AG10803 (cell line): ENCODE results near the gene MEMO1.
"Not testable (repeated sequence)": the region's sequence is repeated elsewhere in the genome, so short reads cannot be mapped to it uniquely, and the experiment has no call there.

Experiments used
- DNase-seq: peaks from one replicate; pipeline ENCODE4 v3.0.0; 2010; ENCODE audit warnings: low read depth
- H3K4me3 ChIP-seq: 2 replicates; pipeline ENCODE4 v1.5.1; 2011; ENCODE audit warnings: mild to moderate bottlenecking, low read length, control low read depth
- TF ChIP-seq, protein P1 (sequence below): conservative IDR thresholded peaks from 2 replicates; pipeline ENCODE4 v1.5.1; 2011; ENCODE audit warnings: mild to moderate bottlenecking, low read length, control low read depth, inconsistent platforms

Gene MEMO1

DNA sequence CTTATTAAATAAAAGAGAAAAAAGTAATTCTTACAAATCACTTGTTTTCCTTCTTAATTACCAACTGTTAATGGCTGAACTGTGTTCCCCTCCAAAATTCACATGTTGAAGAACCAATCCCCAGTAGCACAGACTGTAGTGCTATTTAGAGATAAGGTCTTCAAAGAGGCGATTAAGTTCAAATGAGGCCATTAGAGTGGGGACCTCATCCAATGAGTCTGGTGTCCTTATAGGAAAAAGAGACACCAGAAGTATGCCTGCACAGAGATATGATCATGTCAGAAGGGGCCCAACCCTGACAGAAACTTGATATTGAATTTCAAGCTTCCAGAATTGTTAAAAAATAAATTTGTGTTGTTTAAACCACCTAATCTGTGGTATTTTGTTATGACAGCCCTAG lies 89.8 kb downstream of the MEMO1 start:
- TF ChIP-seq, protein P1, sequence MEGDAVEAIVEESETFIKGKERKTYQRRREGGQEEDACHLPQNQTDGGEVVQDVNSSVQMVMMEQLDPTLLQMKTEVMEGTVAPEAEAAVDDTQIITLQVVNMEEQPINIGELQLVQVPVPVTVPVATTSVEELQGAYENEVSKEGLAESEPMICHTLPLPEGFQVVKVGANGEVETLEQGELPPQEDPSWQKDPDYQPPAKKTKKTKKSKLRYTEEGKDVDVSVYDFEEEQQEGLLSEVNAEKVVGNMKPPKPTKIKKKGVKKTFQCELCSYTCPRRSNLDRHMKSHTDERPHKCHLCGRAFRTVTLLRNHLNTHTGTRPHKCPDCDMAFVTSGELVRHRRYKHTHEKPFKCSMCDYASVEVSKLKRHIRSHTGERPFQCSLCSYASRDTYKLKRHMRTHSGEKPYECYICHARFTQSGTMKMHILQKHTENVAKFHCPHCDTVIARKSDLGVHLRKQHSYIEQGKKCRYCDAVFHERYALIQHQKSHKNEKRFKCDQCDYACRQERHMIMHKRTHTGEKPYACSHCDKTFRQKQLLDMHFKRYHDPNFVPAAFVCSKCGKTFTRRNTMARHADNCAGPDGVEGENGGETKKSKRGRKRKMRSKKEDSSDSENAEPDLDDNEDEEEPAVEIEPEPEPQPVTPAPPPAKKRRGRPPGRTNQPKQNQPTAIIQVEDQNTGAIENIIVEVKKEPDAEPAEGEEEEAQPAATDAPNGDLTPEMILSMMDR: no peak
- H3K4me3 ChIP-seq: no peak overlapping the region
- no peak for DNase-seq

DNA sequence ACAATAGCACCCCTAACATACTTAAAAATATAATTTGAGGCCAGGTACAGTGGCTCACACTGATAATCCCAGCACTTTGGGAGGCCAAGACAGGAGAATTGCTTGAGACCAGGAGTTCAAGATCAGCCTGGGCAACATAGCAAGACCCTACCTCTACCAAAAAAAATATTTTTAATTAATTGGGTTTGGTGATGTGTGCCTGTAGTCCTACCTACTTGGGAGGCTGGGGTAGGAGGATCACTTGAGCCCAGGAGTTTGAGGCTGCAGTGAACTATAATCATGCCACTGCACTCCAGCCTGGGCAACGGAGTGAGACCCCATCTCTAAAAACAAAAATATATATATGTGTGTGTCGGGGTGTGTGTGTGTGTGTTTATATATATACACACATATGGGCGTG lies 91.3 kb downstream of the MEMO1 start:
- no peak overlapping the region for H3K4me3 ChIP-seq
- DNase-seq: no peak
- TF ChIP-seq, protein P1: no peak

DNA sequence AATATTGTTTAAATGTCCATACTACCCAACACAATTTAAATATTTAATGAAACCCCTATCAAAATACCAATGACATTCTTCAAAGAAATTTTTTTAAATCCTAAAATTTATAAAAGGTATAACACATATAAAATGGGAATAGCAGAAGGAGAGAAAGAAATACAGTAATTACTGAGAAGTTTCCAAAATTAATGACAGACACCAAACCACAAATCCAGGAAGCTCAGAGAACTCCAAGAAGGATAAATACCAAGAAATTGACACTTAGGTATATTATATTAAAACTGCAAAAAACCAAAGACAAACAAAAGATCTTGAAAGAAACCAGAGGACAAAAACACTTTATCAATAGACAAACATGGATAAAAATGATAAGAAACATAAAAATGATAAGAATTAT lies 101.1 kb downstream of the MEMO1 start:
- no peak for DNase-seq

DNA sequence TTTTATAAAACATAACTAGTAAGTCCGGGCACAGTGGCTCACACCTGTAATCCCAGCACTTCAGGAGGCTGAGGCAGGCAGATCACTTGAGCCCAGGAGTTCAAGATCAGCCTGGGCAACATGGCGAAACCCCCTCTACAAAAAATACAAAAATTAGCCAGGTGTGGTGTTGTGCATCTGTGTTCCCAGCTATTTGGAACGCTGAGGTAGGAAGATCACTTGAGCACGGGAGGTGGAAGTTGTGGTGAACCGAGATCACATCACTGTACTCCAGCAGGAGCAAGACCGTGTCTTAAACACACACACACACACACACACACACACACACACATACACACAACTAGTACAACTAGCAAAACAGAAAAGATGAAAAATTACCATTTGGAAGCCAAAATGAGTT lies 103.3 kb downstream of the MEMO1 start:
- DNase-seq, H3K4me3 ChIP-seq: not testable (repeated sequence)

More for the DNA sequence above, 101.1 kb downstream of the MEMO1 start:
- no peak overlapping the region for H3K4me3 ChIP-seq
- TF ChIP-seq, protein P1: no peak

DNA sequence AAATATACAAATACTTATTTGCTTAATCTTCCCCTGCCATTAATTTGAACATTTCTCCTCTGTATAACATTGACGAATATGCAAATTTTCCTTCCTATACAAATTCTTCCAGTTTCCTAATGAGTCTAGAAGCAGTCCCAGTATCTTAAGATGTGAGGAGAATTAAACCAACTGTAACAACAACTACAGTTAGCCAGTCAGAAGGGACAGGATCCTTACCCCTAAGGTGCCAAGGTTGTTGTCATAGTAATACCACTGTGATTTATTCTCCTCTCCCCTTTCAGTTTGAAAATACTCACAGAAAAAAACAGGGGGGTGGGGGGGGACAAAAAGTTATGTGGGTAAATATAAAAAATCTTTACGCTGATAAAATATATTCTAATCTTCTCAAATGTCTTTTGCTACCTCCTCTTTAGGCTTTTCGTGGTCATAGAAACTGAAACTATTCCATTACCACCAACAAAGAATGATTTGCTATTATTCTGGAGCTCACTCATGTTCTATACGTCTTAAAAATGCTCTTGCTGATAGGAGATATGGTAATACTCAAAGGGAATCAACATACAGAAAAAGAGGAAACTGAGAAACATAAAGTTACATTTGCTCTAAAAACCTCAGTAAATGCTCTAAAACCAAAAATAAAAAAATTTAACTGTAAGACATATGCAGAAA lies 107.6 kb downstream of the MEMO1 start:
- TF ChIP-seq, protein P1: no peak
- DNase-seq: no peak
- H3K4me3 ChIP-seq: no peak overlapping the region

DNA sequence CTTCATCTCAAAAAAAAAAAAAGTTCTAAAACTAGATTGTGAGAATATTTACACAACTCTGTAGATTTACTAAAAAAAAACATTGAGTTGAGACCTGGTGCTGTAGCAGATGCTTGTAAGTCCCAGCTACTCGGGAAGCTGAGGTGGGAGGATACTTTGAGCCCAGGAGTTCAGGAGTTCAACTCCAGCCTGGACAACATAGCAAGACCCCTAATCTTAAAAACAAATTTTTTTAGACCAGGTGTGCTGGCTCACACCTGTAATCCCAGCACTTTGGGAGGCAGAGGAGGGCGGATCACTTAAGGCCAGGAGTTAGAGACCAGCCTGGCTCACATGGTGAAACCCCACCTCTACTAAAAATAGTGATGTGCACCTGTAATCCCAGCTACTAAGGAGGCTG lies 108.9 kb downstream of the MEMO1 start:
- TF ChIP-seq, protein P1: no peak
- DNase-seq: no peak
- H3K4me3 ChIP-seq: no peak overlapping the region

DNA sequence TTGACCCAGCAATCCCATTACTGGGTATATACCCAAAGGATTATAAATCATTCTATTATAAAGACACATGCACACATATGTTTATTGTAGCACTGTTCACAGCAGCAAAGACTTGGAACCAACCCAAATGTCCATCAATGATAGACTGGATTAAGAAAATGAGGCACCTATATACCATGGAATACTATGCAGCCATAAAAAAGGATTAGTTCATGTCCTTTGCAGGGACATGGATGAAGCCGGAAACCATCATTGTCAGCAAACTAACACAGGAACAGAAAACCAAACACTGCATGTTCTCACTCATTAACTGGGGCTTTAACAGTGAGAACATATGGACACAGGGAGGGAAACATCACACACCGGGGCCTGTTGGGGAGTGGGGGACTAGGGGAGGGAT lies 110.7 kb downstream of the MEMO1 start:
- H3K4me3 ChIP-seq, DNase-seq: not testable (repeated sequence)

DNA sequence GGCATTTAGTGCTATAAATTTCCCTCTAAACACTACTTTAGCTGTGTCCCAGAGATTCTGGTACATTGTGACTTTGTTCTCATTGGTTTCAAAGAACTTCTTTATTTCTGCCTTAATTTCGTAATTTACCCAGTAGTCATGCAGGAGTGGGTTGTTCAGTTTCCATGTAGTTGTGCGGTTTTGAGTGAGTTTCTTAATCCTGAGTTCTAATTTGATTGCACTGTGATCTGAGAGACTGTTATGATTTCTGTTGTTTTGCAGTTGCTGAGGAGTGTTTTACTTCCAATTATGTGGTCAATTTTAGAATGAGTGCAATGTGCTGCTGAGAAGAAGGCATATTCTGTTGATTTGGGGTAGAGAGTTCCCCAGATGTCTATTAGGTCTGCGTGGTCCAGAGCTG lies 112.5 kb downstream of the MEMO1 start:
- not testable (repeated sequence) for DNase-seq, H3K4me3 ChIP-seq

DNA sequence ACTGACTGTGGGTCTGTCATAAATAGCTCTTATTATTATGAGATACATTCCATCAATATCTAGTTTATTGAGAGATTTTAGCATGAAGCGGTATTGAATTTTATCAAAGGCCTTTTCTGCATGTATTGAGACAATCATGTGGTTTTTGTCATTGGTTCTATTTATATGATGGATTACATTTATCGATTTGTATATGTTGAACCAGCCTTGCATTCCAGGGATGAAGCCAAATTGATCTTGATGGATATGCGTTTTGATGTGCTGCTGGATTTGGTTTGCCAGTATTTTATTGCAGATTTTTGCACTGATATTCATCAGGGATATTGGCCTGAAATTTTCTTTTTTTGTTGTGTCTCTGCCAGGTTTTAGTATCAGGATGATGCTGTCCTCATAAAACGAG lies 113.5 kb downstream of the MEMO1 start:
- not testable (repeated sequence) for DNase-seq, H3K4me3 ChIP-seq
